ENCODE data around the gene TTLL4. TPM values are rescaled to one million over a fixed set of nuclear protein-coding genes. Genes with fewer than 3 reads are reported as not detected.
"Not testable (repeated sequence)": the region's sequence is repeated elsewhere in the genome, so short reads cannot be mapped to it uniquely, and the experiment has no call there.

TTLL4 gene
- total and polyA plus RNA-seq, 9 donors: 6.9 to 19.6 (median 17.2) TPM

- intact Hi-C loops (cut with DNase I): no loop called here
- Histone ChIP-seq H3K27ac (no peak overlapping the region), H3K27me3 (no peaks in the 10 kb centered on the region), H3K9me3 (no peaks in the 10 kb centered on the region), H3K4me1 (ENCODE audit: insufficient read depth) (no peaks in the 10 kb centered on the region), H3K4me3 (no peak overlapping the region), H3K36me3 (no peaks in the 10 kb centered on the region)
- no peak for DNase-seq
- WGBS, 3 donors: 54 to 68% (median 57%) methylated on average over 6 of the region's 6 CpGs
- TF ChIP-seq POLR2A (IDR thresholded peaks at IDR 0.05) (no peak), CTCF (IDR thresholded peaks at IDR 0.05) (no peak), EP300 (IDR thresholded peaks at IDR 0.05) (no peak)
These were observed 46.2 kb downstream of the TTLL4 start for GRCh38 chr2:218756599-218757377.

- Histone ChIP-seq H3K36me3 (no peaks in the 10 kb centered on the region), H3K9me3 (no peaks in the 10 kb centered on the region), H3K4me3 (no peak overlapping the region), H3K27ac (no peak overlapping the region), H3K4me1 (ENCODE audit: insufficient read depth) (no peaks in the 10 kb centered on the region), H3K27me3 (no peaks in the 10 kb centered on the region)
- 81 to 91% (median 84%) methylated on average over 2 of the region's 2 CpGs for WGBS, 3 donors
- no peak for TF ChIP-seq POLR2A (IDR thresholded peaks at IDR 0.05)
- no peak for TF ChIP-seq EP300 (IDR thresholded peaks at IDR 0.05)
- DNase-seq: no peak
- intact Hi-C loops (cut with DNase I): no loop called here
These were observed 51.2 kb downstream of the TTLL4 start for GRCh38 chr2:218761795-218762194.

GRCh38 chr2:218772759-218773158 lies 62.1 kb downstream of the TTLL4 start:
- H3K36me3 ChIP-seq; H3K9me3 ChIP-seq; H3K27me3 ChIP-seq; H3K4me1 ChIP-seq (ENCODE audit: insufficient read depth); H3K4me3 ChIP-seq; DNase-seq; intact Hi-C loops (cut with DNase I); H3K27ac ChIP-seq: not testable (repeated sequence)
- 93 to 99% (median 99%) methylated on average over 5 of the region's 5 CpGs for WGBS, 3 donors

GRCh38 chr2:218773881-218774280 lies 63.2 kb downstream of the TTLL4 start:
- Histone ChIP-seq H3K4me3 (no peak overlapping the region), H3K36me3 (no peaks in the 10 kb centered on the region), H3K27me3 (no peaks in the 10 kb centered on the region), H3K4me1 (ENCODE audit: insufficient read depth) (no peaks in the 10 kb centered on the region), H3K27ac (no peak overlapping the region), H3K9me3 (no peaks in the 10 kb centered on the region)
- no peak for TF ChIP-seq CTCF (IDR thresholded peaks at IDR 0.05)
- no peak for TF ChIP-seq POLR2A (IDR thresholded peaks at IDR 0.05)
- no peak for TF ChIP-seq EP300 (IDR thresholded peaks at IDR 0.05)
- no peak for DNase-seq
- intact Hi-C loops (cut with DNase I): no loop called here
- 97 to 99% (median 97%) methylated on average over 2 of the region's 2 CpGs for WGBS, 3 donors

GRCh38 chr2:218776488-218776887 lies 65.9 kb downstream of the TTLL4 start:
- Histone ChIP-seq H3K36me3 (no peaks in the 10 kb centered on the region), H3K4me1 (ENCODE audit: insufficient read depth) (no peaks in the 10 kb centered on the region), H3K9me3 (no peaks in the 10 kb centered on the region), H3K4me3 (no peak overlapping the region), H3K27me3 (no peaks in the 10 kb centered on the region), H3K27ac (no peak overlapping the region)
- WGBS, 3 donors: 97 to 98% (median 97%) methylated on average over 1 of the region's 1 CpG
- no peak for DNase-seq
- TF ChIP-seq POLR2A (IDR thresholded peaks at IDR 0.05) (no peak), EP300 (IDR thresholded peaks at IDR 0.05) (no peak), CTCF (IDR thresholded peaks at IDR 0.05) (no peak)
- intact Hi-C loops (cut with DNase I): no loop called here
